MM.1S (cell line): ENCODE data around the gene NTRK2.

ENCODE experiments used
- CTCF ChIP-seq: fragments of 300-600 bp; sonication (generic); IDR thresholded peaks from 2 replicates; pipeline ENCODE4 v1.5.1; 2016; ENCODE audit warnings: antibody characterized with exemption, low read length, mixed read lengths
- EZH2 ChIP-seq: fragments of 300-600 bp; sonication (generic); optimal IDR thresholded peaks from 2 replicates; pipeline ENCODE3; 2017; ENCODE audit warnings: low read depth, mild to moderate bottlenecking, antibody characterized with exemption, low read length, mixed read lengths

- TF ChIP-seq CTCF (no peak), EZH2 (no peak)
These were observed 122.1 kb downstream of the NTRK2 start for GRCh38 chr9:84791643-84792042.
